GM18873 (cell line): Measurements from ENCODE around the gene CCDC38.
"Not testable (repeated sequence)": the region's sequence is repeated elsewhere in the genome, so short reads cannot be mapped to it uniquely, and the experiment has no call there.

Experiments
- ATAC-seq: cut with Tn5 transposase; IDR thresholded peaks from one replicate; pipeline ENCODE4 v1.9.1; 2021; ENCODE audit warnings: mild to moderate bottlenecking, moderate library complexity, moderate number of reproducible peaks; ENCODE audit not compliant: unreplicated experiment, low FRiP score

CCDC38 gene

GRCh38 chr12:95842426-95842825 lies 100.0 kb downstream of the CCDC38 start:
- ATAC-seq = not testable (repeated sequence)

- ATAC-seq = no peak
Observed at GRCh38 chr12:95838125-95838524, 104.3 kb downstream of the CCDC38 start.

GRCh38 chr12:95837240-95838038 lies 105.0 kb downstream of the CCDC38 start:
- no peak for ATAC-seq

GRCh38 chr12:95836630-95837239 lies 105.7 kb downstream of the CCDC38 start:
- ATAC-seq = no peak

- ATAC-seq = no peak
Observed at GRCh38 chr12:95836185-95836609, 106.2 kb downstream of the CCDC38 start.

GRCh38 chr12:95834572-95834971 lies 107.8 kb downstream of the CCDC38 start:
- ATAC-seq = no peak

GRCh38 chr12:95830335-95831089 lies 111.9 kb downstream of the CCDC38 start:
- no peak for ATAC-seq

GRCh38 chr12:95829395-95829794 lies 113.0 kb downstream of the CCDC38 start:
- ATAC-seq = no peak

GRCh38 chr12:95820096-95820703 lies 122.2 kb downstream of the CCDC38 start:
- ATAC-seq = no peak
